ENCODE results near the gene PLXNC1. TPM values are rescaled to one million over a fixed set of nuclear protein-coding genes. Genes with fewer than 3 reads are reported as not detected.

Gene PLXNC1
- polyA plus RNA-seq, 1 donor (not counting 4 experiments of a cell fraction or from before 2014, with no cell fraction given): 0.17 TPM

DNA sequence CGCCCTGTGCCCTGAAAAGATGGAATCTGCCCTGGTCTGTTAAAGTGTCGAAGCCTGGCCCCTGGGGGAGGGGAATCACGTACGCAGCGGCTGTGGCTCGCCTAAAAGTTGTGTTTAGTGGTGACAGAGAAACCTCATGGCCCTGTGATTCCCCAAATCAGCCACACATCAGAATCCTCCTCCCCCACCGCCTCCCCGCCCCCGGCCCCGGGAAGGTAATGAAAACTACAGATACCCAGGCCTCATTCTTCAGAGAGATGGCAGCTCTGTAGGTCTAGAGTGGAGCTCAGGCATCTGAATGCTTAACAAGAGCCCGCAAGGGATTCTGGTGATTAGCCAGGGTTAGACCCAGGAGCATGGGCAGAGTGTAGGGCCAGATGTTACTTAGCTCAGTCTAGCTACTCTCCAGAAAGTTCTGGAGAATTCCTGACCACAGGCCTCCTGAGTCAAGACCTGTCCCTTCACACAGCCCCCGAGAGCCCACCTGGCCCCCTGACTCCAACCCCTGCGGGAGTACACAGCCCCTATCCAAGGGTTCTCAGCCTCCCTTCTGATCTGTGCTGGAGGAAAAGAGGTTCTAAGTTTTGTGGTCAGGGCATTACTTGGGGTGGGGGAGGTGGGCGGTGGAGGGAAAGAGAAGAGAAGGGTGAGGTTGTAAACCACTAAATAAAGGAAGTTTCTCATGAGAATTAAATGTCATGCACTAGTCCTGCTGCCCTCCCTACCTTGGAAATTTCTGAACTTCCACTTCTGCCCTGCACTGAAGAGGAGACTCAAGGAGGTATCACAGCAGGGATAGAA lies 114.8 kb downstream of the PLXNC1 start:
- no peaks in the 10 kb centered on the region for H3K79me2 ChIP-seq (ENCODE audit: control insufficient read depth, insufficient read depth, low read length)
- H4K20me1 ChIP-seq (ENCODE audit: control insufficient read depth, extremely low read depth, insufficient read depth, low read length): no peaks in the 10 kb centered on the region
- H3K27ac ChIP-seq (ENCODE audit: control insufficient read depth, insufficient read depth, low read length): peak overlapping the region; percentile 49
- H3K36me3 ChIP-seq (ENCODE audit: control insufficient read depth in 2 of 2, extremely low read depth in 1 of 2, insufficient read depth in 2 of 2, low read length in 2 of 2): no peaks in the 10 kb centered on the region
- no peaks in the 10 kb centered on the region for H3K9me1 ChIP-seq (ENCODE audit: control insufficient read depth, extremely low read depth, insufficient read depth, low read length)
- H3K4me3 ChIP-seq (ENCODE audit: control insufficient read depth in 2 of 3, extremely low read depth in 1 of 3, insufficient read depth in 2 of 3, low read depth in 1 of 3, low read length in 3 of 3): peak overlapping the region in 2 of 3 experiments; percentile 60 to 76
- H3K9me3 ChIP-seq (ENCODE audit: control insufficient read depth, low read depth, low read length): no peaks in the 10 kb centered on the region
- H3K27me3 ChIP-seq (ENCODE audit: control insufficient read depth, extremely low read depth, insufficient read depth, low read length): peaks cover 9% of the 10 kb centered on the region
- H3K4me1 ChIP-seq (ENCODE audit: control insufficient read depth, extremely low read depth, insufficient read depth, low read length): peaks cover 9% of the 10 kb centered on the region
- peak overlapping the region; percentile 98 for H2AFZ ChIP-seq (ENCODE audit: control insufficient read depth, low read length)
- TF ChIP-seq, protein P1, sequence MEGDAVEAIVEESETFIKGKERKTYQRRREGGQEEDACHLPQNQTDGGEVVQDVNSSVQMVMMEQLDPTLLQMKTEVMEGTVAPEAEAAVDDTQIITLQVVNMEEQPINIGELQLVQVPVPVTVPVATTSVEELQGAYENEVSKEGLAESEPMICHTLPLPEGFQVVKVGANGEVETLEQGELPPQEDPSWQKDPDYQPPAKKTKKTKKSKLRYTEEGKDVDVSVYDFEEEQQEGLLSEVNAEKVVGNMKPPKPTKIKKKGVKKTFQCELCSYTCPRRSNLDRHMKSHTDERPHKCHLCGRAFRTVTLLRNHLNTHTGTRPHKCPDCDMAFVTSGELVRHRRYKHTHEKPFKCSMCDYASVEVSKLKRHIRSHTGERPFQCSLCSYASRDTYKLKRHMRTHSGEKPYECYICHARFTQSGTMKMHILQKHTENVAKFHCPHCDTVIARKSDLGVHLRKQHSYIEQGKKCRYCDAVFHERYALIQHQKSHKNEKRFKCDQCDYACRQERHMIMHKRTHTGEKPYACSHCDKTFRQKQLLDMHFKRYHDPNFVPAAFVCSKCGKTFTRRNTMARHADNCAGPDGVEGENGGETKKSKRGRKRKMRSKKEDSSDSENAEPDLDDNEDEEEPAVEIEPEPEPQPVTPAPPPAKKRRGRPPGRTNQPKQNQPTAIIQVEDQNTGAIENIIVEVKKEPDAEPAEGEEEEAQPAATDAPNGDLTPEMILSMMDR (optimal IDR thresholded peaks at IDR 0.05 in 1 of 3, IDR thresholded peaks at IDR 0.05 in 1 of 3, conservative IDR thresholded peaks at IDR 0.05 in 1 of 3; ENCODE audit: extremely low read depth in 1 of 3, insufficient read depth in 2 of 3, low read length in 3 of 3): no peak
- TF ChIP-seq EZH2 (IDR thresholded peaks at IDR 0.05; ENCODE audit: low read length): no peak
- dilution Hi-C loops (cut with MboI; ENCODE audit: extremely low pct_ligation_motif_present, low sequenced_read_pairs): no loop called here
- DNase-seq (ENCODE audit: low read depth, low spot score) (no peak), FAIRE-seq (no peak)
- H3K9ac ChIP-seq (ENCODE audit: control insufficient read depth, extremely low read depth, insufficient read depth, low read length): peak overlapping the region; percentile 73
- H3K4me2 ChIP-seq (ENCODE audit: control insufficient read depth, extremely low read depth, insufficient read depth, low read depth, low read length): peak overlapping the region; percentile 89

- Histone ChIP-seq H3K36me3 (ENCODE audit: control insufficient read depth in 2 of 2, extremely low read depth in 1 of 2, insufficient read depth in 2 of 2, low read length in 2 of 2) (no peaks in the 10 kb centered on the region), H3K79me2 (ENCODE audit: control insufficient read depth, insufficient read depth, low read length) (no peaks in the 10 kb centered on the region), H4K20me1 (ENCODE audit: control insufficient read depth, extremely low read depth, insufficient read depth, low read length) (no peaks in the 10 kb centered on the region), H3K9ac (ENCODE audit: control insufficient read depth, extremely low read depth, insufficient read depth, low read length) (no peak overlapping the region), H3K9me3 (ENCODE audit: control insufficient read depth, low read depth, low read length) (no peaks in the 10 kb centered on the region), H3K27me3 (ENCODE audit: control insufficient read depth, extremely low read depth, insufficient read depth, low read length) (peaks cover 12% of the 10 kb centered on the region), H3K4me1 (ENCODE audit: control insufficient read depth, extremely low read depth, insufficient read depth, low read length) (peaks cover 9% of the 10 kb centered on the region), H3K4me3 (ENCODE audit: control insufficient read depth in 2 of 3, extremely low read depth in 1 of 3, insufficient read depth in 2 of 3, low read depth in 1 of 3, low read length in 3 of 3) (no peak overlapping the region), H2AFZ (ENCODE audit: control insufficient read depth, low read length) (no peak overlapping the region), H3K27ac (ENCODE audit: control insufficient read depth, insufficient read depth, low read length) (no peak overlapping the region), H3K9me1 (ENCODE audit: control insufficient read depth, extremely low read depth, insufficient read depth, low read length) (no peaks in the 10 kb centered on the region), H3K4me2 (ENCODE audit: control insufficient read depth, extremely low read depth, insufficient read depth, low read depth, low read length) (no peak overlapping the region)
- no peak for DNase-seq (ENCODE audit: low read depth, low spot score)
- TF ChIP-seq, protein P1 (optimal IDR thresholded peaks at IDR 0.05 in 1 of 3, IDR thresholded peaks at IDR 0.05 in 1 of 3, conservative IDR thresholded peaks at IDR 0.05 in 1 of 3; ENCODE audit: extremely low read depth in 1 of 3, insufficient read depth in 2 of 3, low read length in 3 of 3): no peak
- no peak for TF ChIP-seq EZH2 (IDR thresholded peaks at IDR 0.05; ENCODE audit: low read length)
- dilution Hi-C loops (cut with MboI; ENCODE audit: extremely low pct_ligation_motif_present, low sequenced_read_pairs): no loop called here
- no peak for FAIRE-seq
These were observed 115.7 kb downstream of the PLXNC1 start for GRCh38 chr12:94263905-94264561.
